ENCODE data around the gene AZU1.

Gene AZU1

DNA sequence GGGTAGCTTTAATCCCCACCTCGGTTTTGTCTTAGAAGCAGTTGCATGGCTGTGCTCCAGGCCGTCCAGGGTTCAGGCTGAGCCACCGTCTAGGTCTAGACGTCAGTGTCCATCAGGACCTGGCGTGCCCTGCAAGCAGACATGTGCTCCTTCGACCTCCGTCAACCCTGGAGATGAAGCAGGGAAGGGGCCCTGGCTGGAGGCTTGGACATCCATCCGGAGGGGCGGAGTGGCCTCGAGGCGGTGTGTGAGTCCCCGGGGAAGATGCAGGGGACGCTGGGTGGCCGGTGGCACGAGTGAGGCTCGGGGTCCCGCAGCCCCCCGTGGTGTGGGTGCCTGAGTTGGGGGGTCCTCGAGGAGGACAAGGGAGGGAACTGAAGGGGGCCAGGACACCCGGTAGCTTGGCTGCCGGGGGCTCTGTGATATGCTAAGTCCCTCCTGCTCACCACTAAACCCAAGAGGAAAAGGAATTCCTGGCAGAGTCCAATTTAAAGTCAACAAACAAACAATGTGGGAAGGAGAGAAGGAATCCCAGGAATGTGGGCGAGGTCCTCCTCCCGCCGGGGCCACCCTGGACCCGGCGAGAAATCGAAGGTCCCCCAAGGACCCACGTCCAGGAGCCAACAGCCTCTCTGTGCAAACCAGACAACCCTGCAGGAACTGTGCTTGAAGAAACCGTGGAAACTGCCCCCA lies 45.3 kb upstream of the AZU1 start:
- DNase-seq (ENCODE audit: low spot score), result no peak
- peak; percentile 78 for ATAC-seq (ENCODE audit: low read depth)
- Histone ChIP-seq H3K36me3 (ENCODE audit: low read depth) (peaks cover 4% of the 10 kb centered on the region), H3K9me3 (ENCODE audit: severe bottlenecking) (no peaks in the 10 kb centered on the region), H3K27ac (ENCODE audit: poor library complexity, severe bottlenecking) (peak overlapping the region; percentile 89), H3K27me3 (ENCODE audit: insufficient read depth, poor library complexity, severe bottlenecking) (no peaks in the 10 kb centered on the region), H3K4me1 (ENCODE audit: insufficient read depth, poor library complexity, severe bottlenecking) (peaks cover 27% of the 10 kb centered on the region), H3K4me3 (ENCODE audit: severe bottlenecking) (peak overlapping the region; percentile 42)
- TF ChIP-seq CTCF (IDR thresholded peaks at IDR 0.05; ENCODE audit: poor library complexity, severe bottlenecking), result no peak

- Histone ChIP-seq H3K4me3 (ENCODE audit: severe bottlenecking) (peak overlapping the region; percentile 42), H3K27ac (ENCODE audit: poor library complexity, severe bottlenecking) (peak overlapping the region; percentile 89), H3K27me3 (ENCODE audit: insufficient read depth, poor library complexity, severe bottlenecking) (no peaks in the 10 kb centered on the region), H3K9me3 (ENCODE audit: severe bottlenecking) (no peaks in the 10 kb centered on the region), H3K36me3 (ENCODE audit: low read depth) (peaks cover 4% of the 10 kb centered on the region), H3K4me1 (ENCODE audit: insufficient read depth, poor library complexity, severe bottlenecking) (peaks cover 27% of the 10 kb centered on the region)
- no peak for TF ChIP-seq CTCF (IDR thresholded peaks at IDR 0.05; ENCODE audit: poor library complexity, severe bottlenecking)
- ATAC-seq (ENCODE audit: low read depth) (no peak), DNase-seq (ENCODE audit: low spot score) (no peak)
Observed at GRCh38 chr19:782878-783668, 44.6 kb upstream of the AZU1 start.

- Histone ChIP-seq H3K36me3 (ENCODE audit: low read depth) (peaks cover 4% of the 10 kb centered on the region), H3K4me3 (ENCODE audit: severe bottlenecking) (peak overlapping the region; percentile 42), H3K27me3 (ENCODE audit: insufficient read depth, poor library complexity, severe bottlenecking) (no peaks in the 10 kb centered on the region), H3K27ac (ENCODE audit: poor library complexity, severe bottlenecking) (peak overlapping the region; percentile 89), H3K9me3 (ENCODE audit: severe bottlenecking) (no peaks in the 10 kb centered on the region), H3K4me1 (ENCODE audit: insufficient read depth, poor library complexity, severe bottlenecking) (peaks cover 26% of the 10 kb centered on the region)
- TF ChIP-seq CTCF (IDR thresholded peaks at IDR 0.05; ENCODE audit: poor library complexity, severe bottlenecking), result no peak
- no peak for DNase-seq (ENCODE audit: low spot score)
- ATAC-seq (ENCODE audit: low read depth), result no peak
Observed at GRCh38 chr19:784541-784940, 43.1 kb upstream of the AZU1 start.

DNA sequence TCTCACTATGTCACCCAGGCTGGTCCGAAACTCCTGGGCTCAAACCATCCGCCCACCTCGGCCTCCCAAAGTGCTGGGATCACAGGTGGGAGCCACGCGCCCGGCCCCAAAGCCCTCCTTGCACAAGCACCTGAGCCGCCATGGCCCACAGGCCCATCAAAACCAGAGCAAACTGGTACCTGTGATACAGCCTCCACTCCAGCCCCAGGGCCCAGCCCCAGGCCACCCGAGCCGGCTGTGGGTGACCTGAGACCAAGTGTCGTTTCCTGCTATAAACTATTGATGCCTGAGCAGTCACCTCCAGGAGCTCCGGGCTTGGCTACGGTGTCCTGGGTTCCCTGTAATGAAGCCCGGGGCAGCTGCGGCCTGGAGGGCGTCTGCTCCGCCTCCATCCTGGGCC lies 40.1 kb upstream of the AZU1 start:
- Histone ChIP-seq H3K36me3 (ENCODE audit: low read depth) (peaks cover 4% of the 10 kb centered on the region), H3K9me3 (ENCODE audit: severe bottlenecking) (no peaks in the 10 kb centered on the region), H3K27ac (ENCODE audit: poor library complexity, severe bottlenecking) (no peak overlapping the region), H3K27me3 (ENCODE audit: insufficient read depth, poor library complexity, severe bottlenecking) (no peaks in the 10 kb centered on the region), H3K4me3 (ENCODE audit: severe bottlenecking) (no peak overlapping the region), H3K4me1 (ENCODE audit: insufficient read depth, poor library complexity, severe bottlenecking) (peaks cover 18% of the 10 kb centered on the region)
- DNase-seq (ENCODE audit: low spot score) (no peak), ATAC-seq (ENCODE audit: low read depth) (no peak)
- no peak for TF ChIP-seq CTCF (IDR thresholded peaks at IDR 0.05; ENCODE audit: poor library complexity, severe bottlenecking)

- Histone ChIP-seq H3K36me3 (ENCODE audit: low read depth) (peaks cover 4% of the 10 kb centered on the region), H3K4me3 (ENCODE audit: severe bottlenecking) (no peak overlapping the region), H3K4me1 (ENCODE audit: insufficient read depth, poor library complexity, severe bottlenecking) (peaks cover 7% of the 10 kb centered on the region), H3K27me3 (ENCODE audit: insufficient read depth, poor library complexity, severe bottlenecking) (no peaks in the 10 kb centered on the region), H3K9me3 (ENCODE audit: severe bottlenecking) (no peaks in the 10 kb centered on the region), H3K27ac (ENCODE audit: poor library complexity, severe bottlenecking) (peak overlapping the region; percentile 39)
- DNase-seq (ENCODE audit: low spot score) (no peak), ATAC-seq (ENCODE audit: low read depth) (no peak)
- TF ChIP-seq CTCF (IDR thresholded peaks at IDR 0.05; ENCODE audit: poor library complexity, severe bottlenecking), result no peak
Observed at GRCh38 chr19:788686-788982, 39.0 kb upstream of the AZU1 start.

Data from RWPE2 (cell line).